IMR-90 (cell line): ENCODE data around the gene DAAM2. TPM values are rescaled to one million over a fixed set of nuclear protein-coding genes. Genes with fewer than 3 reads are reported as not detected.

Experiments used
- ATAC-seq: fragments of 200-7000 bp; cut with Tn5 transposase; 2 replicates; pipeline ENCODE4 v1.9.1; 2020; ENCODE audit warnings: low read depth, mild to moderate bottlenecking, moderate library complexity
- BruUV-seq: library from RNA; stranded (reverse); fragments of 400-500 nt; replicated peaks from 2 replicates; lab custom pipeline; 2021; lab: Mats Ljungman, UMichigan
- CTCF ChIA-PET: fragments of 300-600 bp; formaldehyde crosslinking; extraction: SDS; loops from one replicate; lab custom pipeline; 2021; ENCODE audit warnings: antibody characterized with exemption; lab: Yijun Ruan, JAX
- POLR2A ChIA-PET: fragments of 300-600 bp; sonication (Branson Sonifier 250); formaldehyde crosslinking; loops from one replicate; lab custom pipeline; 2022; ENCODE audit warnings: antibody characterized with exemption; ENCODE audit not compliant: unreplicated experiment; lab: Charles Lee
- DNase-seq: peaks from one replicate; pipeline ENCODE4 v3.0.0; 2013
- H2AFZ ChIP-seq: replicated peaks from 2 replicates; pipeline ENCODE3; 2013; ENCODE audit warnings: low read length, mild to moderate bottlenecking; ENCODE audit not compliant: poor library complexity
- H2AK5ac ChIP-seq: 2 replicates; pipeline ENCODE4 v1.6.1; 2013; ENCODE audit warnings: low read depth, low read length, inconsistent platforms
- H2AK9ac ChIP-seq: replicated peaks from 2 replicates; pipeline ENCODE3; 2013; ENCODE audit warnings: mild to moderate bottlenecking, low read depth, low read length, moderate library complexity; ENCODE audit not compliant: poor library complexity
- H2BK120ac ChIP-seq: 2 replicates; pipeline ENCODE4 v1.6.1; 2013; ENCODE audit warnings: low read depth, low read length, inconsistent platforms
- H2BK15ac ChIP-seq: 3 replicates; pipeline ENCODE4 v1.6.1; 2013; ENCODE audit warnings: low read depth, low read length, inconsistent platforms
- H2BK20ac ChIP-seq: 2 replicates; pipeline ENCODE4 v1.6.1; 2013; ENCODE audit warnings: low read depth, mild to moderate bottlenecking, inconsistent platforms, low read length, moderate library complexity
- H2BK5ac ChIP-seq: 2 replicates; pipeline ENCODE4 v1.6.1; 2013; ENCODE audit warnings: mild to moderate bottlenecking, low read depth, low read length, inconsistent platforms; ENCODE audit not compliant: poor library complexity, severe bottlenecking
- H3K14ac ChIP-seq: replicated peaks from 2 replicates; pipeline ENCODE4 v1.6.1; 2013; ENCODE audit warnings: low read depth, low read length, inconsistent platforms
- H3K18ac ChIP-seq: 2 replicates; pipeline ENCODE4 v1.6.1; 2013; ENCODE audit warnings: low read depth, low read length, control low read depth
- H3K23ac ChIP-seq: 2 replicates; pipeline ENCODE4 v1.6.1; 2013; ENCODE audit warnings: low read depth, low read length, inconsistent platforms
- H3K27ac ChIP-seq: 2 replicates; pipeline ENCODE4 v1.5.1; 2013; ENCODE audit warnings: mild to moderate bottlenecking, control low read depth, low read length; ENCODE audit not compliant: insufficient read depth
- H3K27me3 ChIP-seq: 2 replicates; pipeline ENCODE4 v1.6.1; 2013; ENCODE audit warnings: low read length; ENCODE audit not compliant: control insufficient read depth, insufficient read depth
- H3K36me3 ChIP-seq: 2 replicates; pipeline ENCODE4 v1.6.1; 2013; ENCODE audit warnings: low read length, mixed read lengths; ENCODE audit not compliant: control insufficient read depth, insufficient read depth
- H3K4ac ChIP-seq: 2 replicates; pipeline ENCODE4 v1.6.1; 2013; ENCODE audit warnings: low read depth, low read length, inconsistent platforms
- H3K4me1 ChIP-seq: 2 replicates; pipeline ENCODE4 v1.6.1; 2013; ENCODE audit warnings: low read length, mixed read lengths; ENCODE audit not compliant: control insufficient read depth, insufficient read depth
- H3K4me2 ChIP-seq: 2 replicates; pipeline ENCODE4 v1.6.1; 2013; ENCODE audit warnings: low read depth, mild to moderate bottlenecking, control low read depth, low read length, moderate library complexity
- H3K4me3 ChIP-seq: 2 replicates; pipeline ENCODE4 v1.5.1; 2013; ENCODE audit warnings: low read depth, mild to moderate bottlenecking, control low read depth, low read length, moderate library complexity; ENCODE audit not compliant: insufficient read depth
- H3K56ac ChIP-seq: 2 replicates; pipeline ENCODE4 v1.6.1; 2013; ENCODE audit warnings: low read length, inconsistent platforms; ENCODE audit not compliant: insufficient read depth; ENCODE audit errors: extremely low read depth
- H3K79me1 ChIP-seq, 2 experiments: 2 replicates each; pipeline ENCODE4 v1.6.1; 2013; ENCODE audit warnings: low read length in 2 of 2, inconsistent platforms in 1 of 2, low read depth in 1 of 2
- H3K9ac ChIP-seq: 2 replicates; pipeline ENCODE4 v1.6.1; 2013; ENCODE audit warnings: low read depth, low read length, control low read depth
- H3K9me1 ChIP-seq: 2 replicates; pipeline ENCODE4 v1.6.1; 2013; ENCODE audit warnings: low read length, inconsistent platforms; ENCODE audit not compliant: insufficient read depth
- H3K9me3 ChIP-seq: 2 replicates; pipeline ENCODE4 v1.6.1; 2013; ENCODE audit warnings: low read length; ENCODE audit not compliant: control insufficient read depth, insufficient read depth
- H4K20me1 ChIP-seq: 2 replicates; pipeline ENCODE4 v1.6.1; 2013; ENCODE audit warnings: low read length, inconsistent platforms; ENCODE audit not compliant: insufficient read depth
- H4K5ac ChIP-seq: 2 replicates; pipeline ENCODE4 v1.6.1; 2013; ENCODE audit warnings: mild to moderate bottlenecking, low read depth, low read length, control low read depth
- H4K8ac ChIP-seq, 2 experiments: 2 replicates each; pipeline ENCODE4 v1.6.1; 2013; ENCODE audit warnings: low read depth in 2 of 2, low read length in 2 of 2, control low read depth in 1 of 2, inconsistent platforms in 1 of 2
- H4K91ac ChIP-seq: 2 replicates; pipeline ENCODE4 v1.6.1; 2013; ENCODE audit warnings: low read depth, low read length, inconsistent platforms; ENCODE audit not compliant: insufficient read depth
- BHLHE40 ChIP-seq: fragments of 150-350 bp; IDR thresholded peaks from 2 replicates; pipeline ENCODE4 v1.6.1; 2016; ENCODE audit warnings: mild to moderate bottlenecking, low read depth, low read length
- CEBPB ChIP-seq: IDR thresholded peaks from 2 replicates; pipeline ENCODE4 v1.6.1; 2012; ENCODE audit warnings: low read depth, low read length, improper control_type of control experiment
- CHD1 ChIP-seq: IDR thresholded peaks from 2 replicates; pipeline ENCODE4 v1.6.1; 2012; ENCODE audit warnings: low read depth, low read length, improper control_type of control experiment
- FOS ChIP-seq: fragments of 150-350 bp; IDR thresholded peaks from 2 replicates; pipeline ENCODE4 v1.6.1; 2016; ENCODE audit warnings: low read depth, low read length
- MAFK ChIP-seq: IDR thresholded peaks from 2 replicates; pipeline ENCODE4 v1.6.1; 2012; ENCODE audit warnings: low read depth, low read length, improper control_type of control experiment
- MAZ ChIP-seq: IDR thresholded peaks from 2 replicates; pipeline ENCODE4 v1.6.1; 2012; ENCODE audit warnings: low read depth, mild to moderate bottlenecking, low read length, improper control_type of control experiment, moderate library complexity, borderline replicate concordance
- MXI1 ChIP-seq: IDR thresholded peaks from 2 replicates; pipeline ENCODE4 v1.6.1; 2012; ENCODE audit warnings: low read depth, mild to moderate bottlenecking, low read length, moderate library complexity, borderline replicate concordance
- NFE2L2 ChIP-seq: fragments of 150-350 bp; IDR thresholded peaks from 2 replicates; pipeline ENCODE4 v1.6.1; 2016; ENCODE audit warnings: low read depth, mild to moderate bottlenecking, low read length
- POLR2A ChIP-seq: IDR thresholded peaks from 2 replicates; pipeline ENCODE4 v1.6.1; 2012; ENCODE audit warnings: mild to moderate bottlenecking, low read depth, low read length
- RAD21 ChIP-seq: IDR thresholded peaks from 2 replicates; pipeline ENCODE4 v1.6.1; 2012; ENCODE audit warnings: low read length, improper control_type of control experiment
- RCOR1 ChIP-seq: IDR thresholded peaks from 2 replicates; pipeline ENCODE4 v1.6.1; 2012; ENCODE audit warnings: mild to moderate bottlenecking, low read length, improper control_type of control experiment; ENCODE audit not compliant: insufficient replicate concordance
- RFX5 ChIP-seq: IDR thresholded peaks from 2 replicates; pipeline ENCODE4 v1.8.0; 2012; ENCODE audit warnings: low read depth, mild to moderate bottlenecking, low read length, moderate library complexity
- SMC3 ChIP-seq: fragments of 150-350 bp; IDR thresholded peaks from 2 replicates; pipeline ENCODE4 v1.6.1; 2016; ENCODE audit warnings: low read depth, mild to moderate bottlenecking, antibody characterized with exemption, low read length, moderate library complexity
- WGBS, 2 experiments: methylation state at CpG; one replicate each; pipeline versions ENCODE4 v1.1.5 to v1.1.7; 2013; ENCODE audit warnings: missing lambda C conversion rate in 2 of 2; ENCODE audit not compliant: insufficient read length in 1 of 2; ENCODE audit errors: extremely low coverage in 2 of 2; 5-methylcytosine and 5-hydroxymethylcytosine counted together
- dilution Hi-C: fragments of 300-500 bp; cut with HindIII; formaldehyde crosslinking; loops from one replicate; pipeline ENCODE4 v1.14.3; 2018; ENCODE audit warnings: low sequenced_read_pairs; ENCODE audit not compliant: unreplicated experiment
- in situ Hi-C: fragments of 300-500 bp; cut with MboI; formaldehyde crosslinking; loops from 3 replicates; pipeline ENCODE4 v1.14.3; 2019; ENCODE audit warnings: low sequenced_read_pairs, inconsistent platforms, mixed read lengths
- intact Hi-C: fragments of 100-400 bp; cut with micrococcal nuclease; formaldehyde crosslinking; loops from 2 replicates; pipeline ENCODE4 v1.10.0; 2022
- polyA plus RNA-seq, 3 experiments: library from polyadenylated mRNA; depleted of rRNA; stranded (reverse); fragments of >200 nt; gene quantifications; 2 replicates each; pipeline ENCODE4 v1.2.3, GENCODE V29; 2012; ENCODE audit warnings: low replicate concordance in 1 of 3
- total RNA-seq: library from RNA; depleted of rRNA; stranded (reverse); fragments of >200 nt; gene quantifications from 2 replicates; pipeline ENCODE4 v1.2.3, GENCODE V29; 2012
- TF ChIP-seq, protein P1 (sequence below): fragments of 150-350 bp; IDR thresholded peaks from 2 replicates; pipeline ENCODE4 v1.6.1; 2016; ENCODE audit warnings: low read depth, mild to moderate bottlenecking, low read length, moderate library complexity, borderline replicate concordance
- TF ChIP-seq, protein P2 (sequence below): conservative IDR thresholded peaks from 2 replicates; pipeline ENCODE4 v1.5.1; 2012; ENCODE audit warnings: mild to moderate bottlenecking, low read depth, low read length, improper control_type of control experiment
- TF ChIP-seq, protein P3 (sequence below): fragments of 150-350 bp; IDR thresholded peaks from 2 replicates; pipeline ENCODE4 v1.6.1; 2017; ENCODE audit warnings: mild to moderate bottlenecking, antibody characterized with exemption, low read length, low read depth

The DAAM2 gene
- total and polyA plus RNA-seq, 2 of the 4 experiments (the other 2 are of a cell fraction) = 11.2 to 12.9 TPM

DNA sequence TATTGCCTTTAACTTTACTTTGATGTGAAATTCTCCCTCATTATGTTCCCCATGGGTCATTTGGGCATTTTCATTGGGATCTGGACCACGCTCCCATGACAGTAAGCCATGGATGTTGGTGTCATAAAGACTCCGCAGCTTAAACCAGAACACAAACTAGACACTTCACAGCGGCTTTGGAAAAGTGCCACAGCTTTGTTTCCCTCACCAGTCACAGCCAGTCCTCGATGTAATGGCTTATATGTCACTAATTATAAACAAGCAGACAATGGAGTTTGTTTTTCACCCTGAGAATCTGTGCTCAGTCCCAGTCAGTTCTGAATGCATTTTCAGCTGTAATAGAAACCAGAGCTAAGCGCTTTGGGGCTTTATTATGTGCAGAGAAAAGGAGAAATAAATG is 23.2 kb upstream of the DAAM2 start:
- intact Hi-C loops = no loop called here
- H3K18ac ChIP-seq = no peak overlapping the region
- no peak overlapping the region for H3K4ac ChIP-seq
- H2AFZ ChIP-seq = no peak overlapping the region
- H3K9ac ChIP-seq = no peak overlapping the region
- BruUV-seq = no TSS peak
- no peak for TF ChIP-seq MAZ
- no peak for TF ChIP-seq CEBPB
- TF ChIP-seq RAD21 = no peak
- no peak for TF ChIP-seq FOS
- no peak for TF ChIP-seq MAFK
- TF ChIP-seq, protein P1, sequence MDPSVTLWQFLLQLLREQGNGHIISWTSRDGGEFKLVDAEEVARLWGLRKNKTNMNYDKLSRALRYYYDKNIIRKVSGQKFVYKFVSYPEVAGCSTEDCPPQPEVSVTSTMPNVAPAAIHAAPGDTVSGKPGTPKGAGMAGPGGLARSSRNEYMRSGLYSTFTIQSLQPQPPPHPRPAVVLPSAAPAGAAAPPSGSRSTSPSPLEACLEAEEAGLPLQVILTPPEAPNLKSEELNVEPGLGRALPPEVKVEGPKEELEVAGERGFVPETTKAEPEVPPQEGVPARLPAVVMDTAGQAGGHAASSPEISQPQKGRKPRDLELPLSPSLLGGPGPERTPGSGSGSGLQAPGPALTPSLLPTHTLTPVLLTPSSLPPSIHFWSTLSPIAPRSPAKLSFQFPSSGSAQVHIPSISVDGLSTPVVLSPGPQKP = no peak
- no peak for TF ChIP-seq SMC3
- TF ChIP-seq, protein P2, sequence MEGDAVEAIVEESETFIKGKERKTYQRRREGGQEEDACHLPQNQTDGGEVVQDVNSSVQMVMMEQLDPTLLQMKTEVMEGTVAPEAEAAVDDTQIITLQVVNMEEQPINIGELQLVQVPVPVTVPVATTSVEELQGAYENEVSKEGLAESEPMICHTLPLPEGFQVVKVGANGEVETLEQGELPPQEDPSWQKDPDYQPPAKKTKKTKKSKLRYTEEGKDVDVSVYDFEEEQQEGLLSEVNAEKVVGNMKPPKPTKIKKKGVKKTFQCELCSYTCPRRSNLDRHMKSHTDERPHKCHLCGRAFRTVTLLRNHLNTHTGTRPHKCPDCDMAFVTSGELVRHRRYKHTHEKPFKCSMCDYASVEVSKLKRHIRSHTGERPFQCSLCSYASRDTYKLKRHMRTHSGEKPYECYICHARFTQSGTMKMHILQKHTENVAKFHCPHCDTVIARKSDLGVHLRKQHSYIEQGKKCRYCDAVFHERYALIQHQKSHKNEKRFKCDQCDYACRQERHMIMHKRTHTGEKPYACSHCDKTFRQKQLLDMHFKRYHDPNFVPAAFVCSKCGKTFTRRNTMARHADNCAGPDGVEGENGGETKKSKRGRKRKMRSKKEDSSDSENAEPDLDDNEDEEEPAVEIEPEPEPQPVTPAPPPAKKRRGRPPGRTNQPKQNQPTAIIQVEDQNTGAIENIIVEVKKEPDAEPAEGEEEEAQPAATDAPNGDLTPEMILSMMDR = no peak
- TF ChIP-seq CHD1 = no peak
- TF ChIP-seq, protein P3, sequence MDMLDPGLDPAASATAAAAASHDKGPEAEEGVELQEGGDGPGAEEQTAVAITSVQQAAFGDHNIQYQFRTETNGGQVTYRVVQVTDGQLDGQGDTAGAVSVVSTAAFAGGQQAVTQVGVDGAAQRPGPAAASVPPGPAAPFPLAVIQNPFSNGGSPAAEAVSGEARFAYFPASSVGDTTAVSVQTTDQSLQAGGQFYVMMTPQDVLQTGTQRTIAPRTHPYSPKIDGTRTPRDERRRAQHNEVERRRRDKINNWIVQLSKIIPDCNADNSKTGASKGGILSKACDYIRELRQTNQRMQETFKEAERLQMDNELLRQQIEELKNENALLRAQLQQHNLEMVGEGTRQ = no peak
- TF ChIP-seq RFX5 = no peak
- no peak for TF ChIP-seq POLR2A
- no peak for TF ChIP-seq NFE2L2
- TF ChIP-seq BHLHE40 = no peak
- no peak for TF ChIP-seq MXI1
- no peak for TF ChIP-seq RCOR1
- no peak overlapping the region for H2AK9ac ChIP-seq
- dilution Hi-C loops = no loop called here
- H3K36me3 ChIP-seq = no peaks in the 10 kb centered on the region
- H2BK15ac ChIP-seq = no peak overlapping the region
- H3K27ac ChIP-seq = no peak overlapping the region
- no peak overlapping the region for H3K23ac ChIP-seq
- no peak overlapping the region for H3K4me2 ChIP-seq
- ChIA-PET POLR2A (no interaction called here), CTCF (no interaction called here)
- no peak overlapping the region for H4K5ac ChIP-seq
- in situ Hi-C loops = no loop called here
- no peak overlapping the region for H4K91ac ChIP-seq
- no peak overlapping the region for H2BK5ac ChIP-seq
- no peaks in the 10 kb centered on the region for H3K9me1 ChIP-seq
- H3K4me1 ChIP-seq = peaks cover 4% of the 10 kb centered on the region
- no peaks in the 10 kb centered on the region for H4K20me1 ChIP-seq
- no peak overlapping the region for H4K8ac ChIP-seq
- H2BK20ac ChIP-seq = no peak overlapping the region
- H2BK120ac ChIP-seq = no peak overlapping the region
- H3K27me3 ChIP-seq = peaks cover 18% of the 10 kb centered on the region
- H3K79me1 ChIP-seq = no peaks in the 10 kb centered on the region
- H3K14ac ChIP-seq = no peak overlapping the region
- DNase-seq = no peak
- H3K56ac ChIP-seq = no peak overlapping the region
- 0% methylated on average over 1 of the region's 5 CpGs; no CpG with 5 or more reads in 1 of the 2 experiments for WGBS, 2 experiments
- no peak overlapping the region for H2AK5ac ChIP-seq
- H3K9me3 ChIP-seq = no peaks in the 10 kb centered on the region; the same call in 1 of the 2 replicates
- ATAC-seq = no peak
- H3K4me3 ChIP-seq = no peak overlapping the region
